CD4-positive, alpha-beta T cell treated with Interleukin-17A for 4 hours (primary cell): ENCODE data around the gene GLB1L3.
"Not testable (repeated sequence)": the region's sequence is repeated elsewhere in the genome, so short reads cannot be mapped to it uniquely, and the experiment has no call there.

Experiments
- DNase-seq: peaks from one replicate; pipeline ENCODE4 v3.0.0-alpha.2; 2020; ENCODE audit warnings: mixed read lengths

The GLB1L3 gene

DNA sequence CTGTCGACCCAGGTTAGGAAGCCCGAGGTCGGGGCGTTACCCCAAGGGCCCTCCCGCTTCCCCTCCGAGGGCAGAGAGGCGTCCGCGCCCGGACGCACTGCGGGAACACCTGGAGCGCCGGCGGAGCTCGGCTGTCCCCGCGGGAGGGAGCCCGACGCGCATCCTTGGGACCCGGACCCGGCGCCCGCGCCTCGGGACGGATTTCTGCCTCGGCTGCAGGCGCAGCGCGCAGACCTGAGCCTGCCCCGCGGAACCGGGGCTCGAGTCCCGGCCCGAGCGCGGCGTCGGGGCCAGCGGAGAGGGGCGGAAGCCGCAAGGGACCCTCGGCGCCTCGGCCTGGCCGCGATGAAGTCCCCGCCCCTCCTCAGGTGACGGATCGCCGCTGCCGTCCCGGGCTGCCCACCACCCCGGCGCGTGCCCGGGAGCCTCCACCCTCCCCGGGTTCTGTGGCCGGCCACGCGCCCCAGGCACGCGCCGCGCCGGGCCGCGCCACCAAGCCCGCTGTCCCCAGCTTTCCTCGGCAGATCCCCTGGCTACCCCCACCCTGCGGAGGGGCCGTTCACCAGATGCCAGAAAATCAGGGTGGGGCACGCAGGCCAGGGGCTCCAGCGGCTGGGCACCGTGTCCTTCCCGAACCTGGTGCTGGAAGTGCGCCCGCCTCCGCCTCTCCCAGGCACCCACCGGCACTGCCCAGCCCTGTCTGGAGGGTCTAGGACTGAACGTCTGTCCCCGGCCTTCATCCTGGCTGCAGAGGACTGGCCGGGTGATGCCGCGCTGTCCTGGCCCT is 410 bp downstream of the GLB1L3 start:
- DNase-seq = no peak

DNA sequence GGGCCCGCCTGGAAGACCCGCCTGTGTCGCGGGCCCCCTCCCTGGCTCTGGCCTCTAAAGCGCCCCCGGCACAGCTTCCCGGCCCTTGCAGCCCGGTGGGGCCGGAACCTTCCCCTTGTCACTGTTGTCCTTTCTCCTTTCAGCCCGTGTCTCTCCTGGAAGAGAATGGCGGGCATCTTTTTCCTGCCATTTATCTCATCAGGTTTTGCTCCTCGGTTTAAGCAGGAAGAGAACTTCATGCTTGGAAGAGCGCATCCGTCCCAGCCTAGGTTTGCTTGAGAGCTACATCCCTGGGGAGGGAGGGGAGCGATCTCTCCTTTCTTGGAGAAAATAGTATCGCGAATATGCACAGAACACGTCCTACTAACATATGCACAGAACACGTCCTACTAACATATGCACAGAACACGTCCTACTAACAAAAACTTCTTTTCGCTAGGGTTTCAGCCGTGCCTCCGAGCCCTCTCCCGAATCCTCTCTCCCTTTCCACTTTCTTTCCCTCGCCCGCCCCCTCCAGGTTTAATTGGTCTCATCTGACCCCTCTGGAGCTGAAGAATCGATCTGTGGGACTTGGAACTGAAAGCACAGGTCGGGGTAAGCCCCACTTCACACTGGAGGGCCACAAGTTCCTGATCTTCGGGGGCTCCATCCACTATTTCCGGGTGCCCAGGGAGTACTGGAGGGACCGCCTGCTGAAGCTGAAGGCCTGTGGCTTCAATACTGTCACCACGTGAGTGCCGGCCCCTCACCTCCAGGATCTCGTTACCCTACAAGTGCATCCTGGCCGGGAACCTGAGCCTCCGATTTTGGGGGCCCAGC is 1.2 kb downstream of the GLB1L3 start:
- DNase-seq = no peak

DNA sequence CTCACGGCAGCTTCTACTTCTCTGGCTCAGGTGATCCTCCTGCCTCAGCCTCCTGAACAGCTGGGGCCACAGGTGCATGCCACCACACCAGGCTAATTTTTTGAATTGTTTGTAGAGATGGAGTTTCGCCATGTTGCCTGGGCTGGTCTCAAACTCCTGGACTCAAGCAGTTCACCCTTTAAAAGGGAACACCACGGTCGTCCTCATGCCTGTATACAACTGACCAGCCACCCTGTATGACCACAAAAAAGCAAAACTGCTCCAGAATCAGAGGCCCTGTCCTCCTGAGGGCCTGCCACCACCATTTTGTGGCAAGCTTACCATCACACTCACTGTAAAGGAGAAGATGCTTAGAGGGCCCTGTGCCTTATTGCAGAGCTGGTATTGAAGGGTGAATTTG is 2.2 kb downstream of the GLB1L3 start:
- DNase-seq = no peak

DNA sequence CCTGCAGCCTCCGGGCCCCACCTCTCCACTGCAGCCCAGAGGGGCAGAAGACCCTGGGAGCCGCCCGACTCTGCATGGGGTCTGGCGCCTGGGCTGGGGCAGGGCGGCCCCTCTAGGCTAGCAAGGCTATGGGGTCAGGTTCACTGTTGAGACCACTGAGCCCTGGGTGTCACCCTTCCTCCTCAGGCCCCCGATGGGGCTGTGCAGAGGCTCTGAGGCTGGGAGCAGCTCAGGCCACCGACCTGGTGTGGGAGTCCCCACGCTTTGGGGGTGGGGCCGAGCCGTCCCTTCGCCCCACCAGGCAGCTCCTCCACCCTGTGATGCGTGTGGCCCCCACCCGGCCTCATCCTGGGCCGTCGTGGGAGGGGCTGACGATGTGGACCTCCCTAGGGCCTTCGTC is 5.5 kb downstream of the GLB1L3 start:
- not testable (repeated sequence) for DNase-seq

DNA sequence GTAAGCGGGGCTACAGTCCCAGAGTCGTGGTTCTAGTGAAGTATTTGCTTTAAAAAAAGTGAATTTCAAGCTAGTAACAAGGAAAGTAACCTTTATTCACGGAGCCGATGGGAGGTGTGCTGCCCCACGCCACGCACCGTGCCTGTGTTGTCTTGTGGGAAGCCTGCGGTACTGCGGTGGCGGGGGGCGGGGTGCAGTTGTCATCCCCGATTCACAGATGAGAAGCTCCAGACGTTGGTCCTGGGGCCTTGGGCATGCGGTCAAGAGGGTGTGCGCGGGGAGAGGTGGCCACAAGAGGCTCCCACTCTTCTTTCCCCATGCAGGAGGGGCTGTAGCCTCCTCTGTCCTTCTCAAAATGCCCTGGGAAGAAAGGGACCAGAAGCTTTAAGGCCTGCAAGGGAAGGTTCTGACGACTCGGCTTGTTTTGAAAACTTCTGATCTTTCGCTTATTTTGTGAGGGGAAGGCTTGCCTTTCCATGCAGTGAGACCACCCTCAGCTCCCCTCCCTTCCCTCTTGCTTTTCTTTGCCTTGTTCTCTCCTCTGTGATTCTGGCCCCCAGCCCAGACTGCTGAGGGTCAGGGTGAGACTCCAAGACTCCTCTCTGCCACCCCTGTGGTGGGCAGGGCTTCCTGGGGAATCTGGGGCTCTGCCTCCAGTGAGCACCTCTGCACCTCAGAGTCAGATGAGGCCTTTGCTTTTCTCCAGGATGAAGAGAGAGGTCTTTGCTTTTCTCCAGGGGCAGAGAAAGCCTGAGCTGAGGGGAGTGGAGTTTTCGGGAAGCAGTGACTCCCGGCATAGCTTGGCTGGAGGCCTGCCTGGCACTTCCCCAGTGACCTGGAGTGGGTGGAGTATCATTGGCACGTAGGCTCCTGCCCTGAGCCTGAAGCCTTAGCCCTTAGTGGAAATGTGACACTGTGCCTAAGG is 6.2 kb downstream of the GLB1L3 start:
- no peak for DNase-seq

DNA sequence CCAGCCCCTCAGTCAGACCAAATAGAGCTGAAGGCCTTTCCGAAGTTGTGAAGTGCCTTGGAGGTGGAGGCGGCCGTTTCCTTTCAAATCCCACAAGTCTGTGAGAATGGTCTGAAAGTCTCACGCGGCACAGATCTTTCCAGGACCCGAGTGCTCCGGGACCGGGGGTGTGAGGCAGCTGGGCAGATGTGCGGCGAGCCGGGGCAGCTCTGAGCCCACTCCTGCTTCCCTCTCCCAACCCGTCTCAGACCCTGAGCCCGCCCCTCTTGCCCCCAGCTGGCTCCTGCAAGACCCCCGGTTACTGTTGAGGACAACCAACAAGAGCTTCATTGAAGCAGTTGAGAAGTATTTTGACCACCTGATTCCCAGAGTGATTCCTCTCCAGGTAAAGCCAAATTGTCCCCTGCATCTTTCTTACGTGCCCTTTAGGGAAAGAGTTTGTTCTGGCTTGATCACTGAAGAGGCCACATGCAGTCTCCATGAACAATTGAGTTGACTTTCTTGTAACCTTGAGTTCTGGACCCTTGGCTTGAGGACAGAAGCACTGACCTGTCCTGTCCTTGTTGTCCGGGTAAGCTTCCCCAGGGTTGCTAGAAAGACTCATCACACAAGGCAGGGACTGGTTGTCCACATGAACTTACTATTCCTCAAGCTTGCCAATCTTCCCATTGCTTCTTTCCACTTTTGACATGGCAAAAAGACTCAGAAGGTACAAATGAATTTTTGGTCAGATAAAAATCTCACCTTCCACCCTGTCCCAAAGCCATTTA is 7.5 kb downstream of the GLB1L3 start:
- DNase-seq = no peak

DNA sequence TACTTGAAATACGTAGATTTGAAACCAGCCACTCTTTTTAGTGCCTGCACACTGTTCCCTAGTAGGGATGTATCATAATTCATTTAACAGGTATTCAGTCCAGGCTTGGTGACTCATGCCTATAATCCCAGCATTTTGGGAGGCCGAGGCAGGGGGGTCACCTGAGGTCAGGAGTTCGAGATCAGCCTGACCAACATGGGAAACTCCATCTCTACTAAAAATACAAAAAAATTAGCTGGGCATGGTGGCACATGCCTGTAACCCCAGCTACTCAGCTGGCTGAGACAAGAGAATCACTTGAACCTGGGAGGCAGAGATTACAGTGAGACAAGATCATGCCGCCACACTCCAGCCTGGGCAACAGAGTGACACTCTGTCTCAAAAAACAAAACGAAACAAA is 8.2 kb downstream of the GLB1L3 start:
- not testable (repeated sequence) for DNase-seq

DNA sequence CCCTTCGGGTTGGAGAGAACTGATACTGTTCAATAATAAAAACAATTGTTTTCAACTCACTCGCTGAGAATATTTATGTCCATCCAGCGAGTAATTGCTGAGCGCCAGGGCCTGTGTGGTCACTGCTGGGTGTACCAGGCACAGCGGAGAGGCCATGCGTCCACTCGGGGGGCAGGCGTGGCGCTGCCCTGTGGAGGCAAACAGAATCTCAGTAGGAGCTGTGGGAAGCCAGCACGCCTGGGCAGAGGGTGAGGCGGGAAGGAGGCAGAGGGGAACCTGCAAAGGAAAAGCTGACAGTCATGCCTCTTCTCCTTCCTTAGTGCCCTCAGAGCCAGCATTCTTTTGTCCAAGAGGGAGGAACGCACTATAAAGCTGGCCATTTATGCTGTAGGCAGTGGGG is 11.4 kb downstream of the GLB1L3 start:
- DNase-seq = no peak

DNA sequence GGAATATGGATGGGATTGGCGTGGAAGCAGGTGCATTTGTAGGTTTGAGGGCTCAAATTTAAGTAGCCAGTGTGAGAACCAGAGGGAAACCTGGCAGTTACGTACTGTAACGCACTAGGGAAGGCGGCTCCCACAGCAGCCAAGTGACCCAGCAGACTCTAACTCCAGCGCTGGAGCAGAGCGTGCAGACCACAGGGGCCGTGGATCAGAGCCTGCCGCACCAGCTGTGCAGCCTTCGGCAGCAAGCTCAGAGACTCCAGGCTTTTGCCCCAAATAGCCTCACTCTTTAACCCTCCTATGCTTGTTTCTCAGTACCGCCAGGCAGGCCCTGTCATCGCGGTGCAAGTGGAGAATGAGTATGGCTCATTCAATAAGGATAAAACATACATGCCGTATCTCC is 12.3 kb downstream of the GLB1L3 start:
- no peak for DNase-seq

DNA sequence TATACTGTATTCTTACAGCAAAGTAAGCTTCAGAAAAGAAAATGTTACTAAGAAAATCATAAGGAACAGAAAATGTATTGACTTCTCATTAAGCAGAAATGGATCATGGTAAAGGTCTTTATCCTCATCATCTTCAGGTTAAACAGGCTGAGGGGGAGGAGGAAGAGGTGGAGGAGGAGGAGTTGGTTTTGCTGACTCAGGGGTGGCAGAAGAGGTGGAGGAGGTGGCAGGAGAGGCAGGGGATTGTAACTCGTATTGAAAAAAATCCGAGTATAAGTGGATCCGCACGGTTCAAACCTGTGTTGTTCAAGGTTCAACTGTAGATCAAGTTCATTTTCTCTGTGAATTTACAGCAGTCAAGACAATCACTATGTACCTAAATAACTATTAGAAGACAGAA is 13.0 kb downstream of the GLB1L3 start:
- no peak for DNase-seq

DNA sequence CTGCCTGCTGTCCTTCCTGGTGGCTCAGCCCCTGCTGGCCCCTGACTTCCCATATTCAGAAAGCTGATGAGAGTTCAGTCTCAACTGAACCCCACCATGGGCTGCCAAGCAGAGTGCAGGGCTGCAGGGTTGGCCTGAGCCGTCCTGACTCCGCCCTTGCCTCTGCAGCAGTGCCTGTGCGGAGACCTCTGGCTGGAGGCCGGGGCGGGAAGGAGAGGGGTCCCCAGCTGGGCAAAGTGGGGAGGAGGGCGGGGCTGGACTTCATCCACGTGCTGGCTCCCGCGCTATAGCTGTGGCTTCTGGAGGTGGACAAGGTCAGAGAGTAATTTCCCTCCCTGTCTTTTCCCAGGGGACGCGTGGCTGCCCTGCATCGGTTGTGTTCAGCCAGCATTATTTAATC is 13.6 kb downstream of the GLB1L3 start:
- DNase-seq = no peak

DNA sequence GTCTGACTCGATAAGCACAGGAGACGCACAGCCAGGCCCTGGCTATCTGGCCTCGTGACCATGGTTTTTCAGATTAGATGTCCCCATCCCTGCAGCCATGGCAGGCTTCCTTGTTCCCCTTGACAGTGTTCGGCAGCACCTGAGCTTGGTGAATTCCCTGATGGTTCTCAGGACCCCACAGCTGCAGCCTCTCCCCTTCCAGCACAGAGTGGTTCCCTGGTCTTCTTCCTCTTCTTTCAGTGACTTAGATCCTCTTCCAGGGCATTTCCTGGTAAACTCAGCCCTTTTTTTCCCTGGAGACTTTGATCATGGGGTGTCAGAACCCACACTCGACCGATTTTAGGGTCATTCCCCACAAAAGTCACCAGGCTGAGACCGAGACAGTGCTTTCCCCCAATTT is 14.5 kb downstream of the GLB1L3 start:
- DNase-seq = no peak

DNA sequence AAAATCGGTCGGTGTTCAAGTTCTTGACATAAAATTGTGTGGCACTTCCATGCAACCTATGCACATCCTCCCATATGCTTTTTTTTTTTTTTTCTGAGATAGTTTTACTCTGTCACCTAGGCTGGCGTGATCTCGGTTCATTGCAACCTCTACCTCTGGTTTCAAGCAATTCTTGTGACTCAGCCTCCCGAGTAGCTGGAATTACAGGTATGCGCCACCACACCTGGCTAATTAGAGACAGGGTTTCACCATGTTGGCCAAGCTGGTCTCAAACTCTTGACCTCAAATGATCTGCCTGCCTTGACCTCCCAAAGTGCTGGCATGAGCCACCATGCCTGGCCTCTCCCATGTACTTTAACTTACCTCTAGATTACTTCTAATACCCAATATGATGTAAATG is 15.0 kb downstream of the GLB1L3 start:
- no peak for DNase-seq

DNA sequence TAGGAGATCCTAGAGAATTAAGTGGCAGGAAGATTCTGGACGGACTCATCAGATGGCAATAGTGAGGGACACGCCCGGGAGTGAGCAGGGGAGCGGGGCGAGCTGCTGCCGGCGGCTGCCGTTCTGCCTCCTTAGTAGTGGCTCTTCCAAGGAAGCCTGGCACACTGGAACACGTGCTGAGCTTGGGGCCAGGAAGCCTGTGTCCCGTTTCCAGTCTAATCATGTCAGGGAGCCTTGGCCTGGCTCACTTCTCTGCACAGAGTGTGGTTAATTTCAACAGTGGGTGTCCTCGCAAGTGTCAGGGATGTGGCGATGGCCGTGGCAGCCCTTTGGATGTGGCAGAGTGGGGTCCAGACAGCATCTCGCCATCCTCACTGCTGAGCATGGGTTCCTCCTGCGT is 16.5 kb downstream of the GLB1L3 start:
- no peak for DNase-seq

DNA sequence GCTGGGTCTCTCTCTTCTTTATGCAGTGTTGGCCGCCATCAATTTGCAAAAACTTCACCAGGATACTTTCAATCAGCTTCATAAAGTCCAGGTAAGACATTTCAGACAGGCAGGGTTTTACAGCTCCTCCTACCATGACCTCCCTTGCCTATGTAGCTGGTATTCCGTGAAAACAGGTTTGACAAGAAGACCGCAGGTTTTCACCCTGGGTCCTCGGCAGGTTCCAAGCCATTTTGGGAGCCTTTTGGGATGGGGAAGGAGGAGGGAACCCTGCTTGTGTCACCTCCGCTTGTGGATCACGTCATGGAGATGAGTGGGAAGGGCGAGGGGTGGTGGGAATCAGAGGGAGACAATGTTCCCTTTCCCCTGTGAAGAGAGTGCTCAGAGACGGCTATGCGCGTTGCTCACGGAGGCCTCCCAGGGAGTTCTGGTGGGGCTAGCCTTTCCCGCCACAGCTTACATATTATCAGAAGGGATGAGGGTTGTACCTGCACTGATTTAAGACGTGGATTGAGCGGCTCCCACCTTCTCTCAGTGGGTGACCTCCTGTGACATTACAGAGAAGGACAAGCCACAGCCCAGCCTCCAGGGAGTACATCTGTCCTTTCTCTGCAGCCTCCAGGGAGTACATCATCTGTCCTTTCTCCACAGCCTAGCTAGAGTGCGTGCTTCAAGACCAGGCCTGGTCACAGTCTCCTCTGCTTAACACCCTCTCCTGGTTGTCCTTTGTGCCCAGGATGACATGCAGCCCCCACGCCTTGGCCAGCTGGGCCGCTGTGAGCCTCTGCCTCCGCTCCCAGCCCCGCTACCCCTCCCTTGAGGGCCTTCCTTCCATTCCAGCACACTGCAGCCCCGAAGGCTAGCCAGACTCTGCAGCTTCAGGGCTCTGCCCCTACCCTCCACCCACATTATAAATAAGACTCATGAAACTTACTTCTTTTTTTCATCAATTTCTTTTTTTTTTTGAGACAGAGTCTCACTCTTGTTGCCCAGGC is 17.2 kb downstream of the GLB1L3 start:
- no peak for DNase-seq

DNA sequence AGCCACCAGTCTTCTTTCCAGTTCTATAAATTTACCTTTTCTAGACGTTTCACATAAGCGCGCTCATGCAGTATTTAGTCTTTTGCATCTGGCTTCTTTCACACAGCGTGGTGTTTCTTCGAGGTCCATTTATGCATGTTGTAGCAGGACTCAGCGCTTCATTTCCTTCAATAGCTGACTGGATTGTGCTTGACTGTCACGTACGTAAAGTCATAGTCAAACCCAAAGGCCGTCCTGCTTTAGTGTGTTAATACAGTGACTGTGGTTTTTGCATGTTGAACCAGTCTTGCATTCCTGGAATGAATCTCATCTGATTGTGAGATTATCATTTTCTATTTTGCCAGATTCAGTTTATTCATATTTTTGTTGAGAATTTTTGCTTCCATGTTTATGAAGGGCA is 18.5 kb downstream of the GLB1L3 start:
- DNase-seq = no peak

DNA sequence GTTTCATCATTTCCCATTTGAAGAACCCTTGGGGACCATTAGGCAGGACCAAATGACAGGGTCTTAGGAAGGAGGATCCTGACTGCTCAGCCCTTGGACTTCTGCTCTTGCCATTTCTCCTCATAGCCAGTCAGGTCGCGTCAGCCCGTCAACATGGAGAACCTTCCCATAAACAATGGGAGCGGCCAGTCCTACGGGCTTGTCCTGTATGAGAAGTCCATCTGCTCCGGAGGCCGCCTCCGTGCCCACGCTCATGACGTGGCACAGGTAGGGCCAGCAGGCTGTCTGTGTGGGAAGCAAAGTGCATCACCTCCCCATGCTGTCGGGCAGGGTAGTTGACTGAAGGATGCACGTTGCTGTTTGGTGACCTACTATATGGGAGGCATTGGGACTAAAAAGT is 36.0 kb downstream of the GLB1L3 start:
- no peak for DNase-seq

DNA sequence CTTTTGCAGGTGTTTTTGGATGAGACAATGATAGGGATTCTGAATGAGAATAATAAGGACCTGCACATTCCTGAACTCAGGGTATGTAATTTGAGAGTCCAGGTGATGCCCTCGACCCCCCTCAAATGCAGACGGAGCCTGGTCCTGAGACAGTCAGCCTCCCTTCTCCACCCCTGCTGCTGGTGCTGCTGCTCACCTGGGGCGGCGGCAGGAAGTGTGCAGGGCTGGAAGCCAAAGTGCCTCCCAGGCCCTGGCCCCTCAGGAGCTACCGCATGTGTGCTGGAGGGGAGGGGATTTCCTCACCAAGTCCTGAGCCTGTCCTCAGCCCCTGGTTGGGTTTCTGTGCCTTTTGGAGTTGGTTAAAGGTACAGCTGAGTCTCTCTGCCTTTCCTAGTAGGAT is 36.6 kb downstream of the GLB1L3 start:
- DNase-seq = no peak

DNA sequence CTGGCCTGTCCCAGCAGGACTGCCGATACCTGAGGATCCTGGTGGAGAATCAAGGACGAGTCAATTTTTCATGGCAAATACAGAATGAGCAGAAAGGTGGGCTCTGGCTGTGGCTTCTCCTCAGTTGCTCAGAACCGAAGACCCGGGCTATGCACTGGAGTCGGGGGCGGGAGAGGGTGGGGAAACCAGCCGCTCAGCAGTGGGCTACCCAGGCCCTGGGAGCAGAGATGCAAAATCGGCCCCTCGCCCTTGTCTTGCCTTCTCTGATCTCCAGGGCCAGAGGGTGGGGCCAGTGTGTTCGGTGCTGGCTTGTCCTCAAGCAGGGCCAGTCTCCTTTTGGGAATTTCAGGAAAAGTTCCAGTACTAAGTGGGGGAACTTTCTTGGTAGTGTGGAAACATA is 37.2 kb downstream of the GLB1L3 start:
- DNase-seq = no peak

DNA sequence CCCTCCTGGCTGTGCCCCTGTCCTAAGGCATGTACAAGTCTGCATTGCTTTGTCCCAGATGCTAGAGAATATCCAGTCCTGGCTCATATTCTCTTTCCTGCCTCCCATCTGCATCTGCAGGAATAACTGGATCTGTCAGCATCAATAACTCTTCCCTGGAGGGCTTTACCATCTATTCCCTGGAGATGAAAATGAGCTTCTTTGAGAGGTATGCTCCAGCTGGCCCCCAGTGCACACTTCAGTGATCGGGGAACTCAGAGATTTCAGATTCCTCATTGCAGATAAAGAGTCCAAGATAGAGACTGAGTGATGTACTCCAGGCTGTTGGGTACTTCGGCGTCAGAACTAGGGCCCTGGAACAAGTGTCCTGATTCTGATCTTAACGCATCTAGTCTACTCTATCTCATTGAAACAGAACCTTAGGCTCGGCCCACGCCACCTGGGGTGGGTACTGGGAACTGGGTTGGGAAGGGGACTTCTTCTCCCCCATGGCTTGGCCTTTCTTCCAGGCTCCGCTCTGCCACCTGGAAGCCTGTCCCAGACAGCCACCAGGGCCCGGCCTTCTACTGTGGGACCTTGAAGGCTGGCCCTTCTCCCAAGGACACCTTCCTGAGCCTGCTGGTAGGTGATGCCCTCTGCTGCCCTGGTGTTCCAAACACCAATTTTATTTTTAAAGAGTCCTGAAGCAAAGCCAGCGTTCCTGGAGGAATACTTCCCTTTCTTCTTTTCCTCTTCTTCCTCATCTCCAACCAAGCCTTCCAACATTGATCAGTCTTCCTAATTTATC is 37.8 kb downstream of the GLB1L3 start:
- no peak for DNase-seq
